ENCODE data around the gene ANKZF1.

DNA sequence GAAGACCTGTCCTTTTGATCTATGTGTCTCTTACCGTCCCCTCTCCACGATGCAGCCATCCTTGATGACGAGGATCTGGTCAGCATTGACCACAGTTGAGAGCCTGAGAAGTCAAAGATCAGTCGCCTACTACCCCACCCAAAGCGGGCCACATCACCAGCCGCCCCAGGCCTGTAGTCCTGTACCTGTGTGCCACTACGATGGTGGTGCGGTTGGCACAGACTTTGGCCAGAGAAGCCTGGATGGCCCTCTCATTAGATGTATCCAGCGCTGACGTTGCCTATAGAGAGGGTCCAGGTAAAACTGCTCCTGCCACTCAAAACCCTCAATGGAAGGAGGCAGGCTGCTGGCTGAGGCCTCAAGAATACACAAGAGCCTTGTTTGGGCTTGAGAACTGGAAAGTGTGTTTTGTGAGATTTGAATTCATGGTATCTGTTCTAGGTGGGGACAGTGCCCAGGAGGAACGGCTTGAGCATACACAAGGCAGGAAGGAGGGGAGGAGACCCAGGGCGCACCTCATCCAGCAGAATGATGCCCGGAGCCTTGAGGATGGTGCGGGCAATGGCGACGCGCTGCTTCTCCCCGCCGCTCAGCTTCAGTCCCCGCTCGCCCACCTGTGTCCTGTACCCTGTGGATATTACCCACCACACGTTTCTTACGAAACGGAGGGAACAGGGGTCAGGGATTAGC is 19.3 kb upstream of the ANKZF1 start:
- TF ChIP-seq, protein P1, sequence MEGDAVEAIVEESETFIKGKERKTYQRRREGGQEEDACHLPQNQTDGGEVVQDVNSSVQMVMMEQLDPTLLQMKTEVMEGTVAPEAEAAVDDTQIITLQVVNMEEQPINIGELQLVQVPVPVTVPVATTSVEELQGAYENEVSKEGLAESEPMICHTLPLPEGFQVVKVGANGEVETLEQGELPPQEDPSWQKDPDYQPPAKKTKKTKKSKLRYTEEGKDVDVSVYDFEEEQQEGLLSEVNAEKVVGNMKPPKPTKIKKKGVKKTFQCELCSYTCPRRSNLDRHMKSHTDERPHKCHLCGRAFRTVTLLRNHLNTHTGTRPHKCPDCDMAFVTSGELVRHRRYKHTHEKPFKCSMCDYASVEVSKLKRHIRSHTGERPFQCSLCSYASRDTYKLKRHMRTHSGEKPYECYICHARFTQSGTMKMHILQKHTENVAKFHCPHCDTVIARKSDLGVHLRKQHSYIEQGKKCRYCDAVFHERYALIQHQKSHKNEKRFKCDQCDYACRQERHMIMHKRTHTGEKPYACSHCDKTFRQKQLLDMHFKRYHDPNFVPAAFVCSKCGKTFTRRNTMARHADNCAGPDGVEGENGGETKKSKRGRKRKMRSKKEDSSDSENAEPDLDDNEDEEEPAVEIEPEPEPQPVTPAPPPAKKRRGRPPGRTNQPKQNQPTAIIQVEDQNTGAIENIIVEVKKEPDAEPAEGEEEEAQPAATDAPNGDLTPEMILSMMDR (conservative IDR thresholded peaks at IDR 0.05; ENCODE audit: low read depth, low read length), result no peak
- TF ChIP-seq MXI1 (IDR thresholded peaks at IDR 0.05; ENCODE audit: borderline replicate concordance, low read depth, low read length), result no peak
- TF ChIP-seq POLR2A (IDR thresholded peaks at IDR 0.05; ENCODE audit: low read depth, low read length), result no peak
- TF ChIP-seq, protein P2, sequence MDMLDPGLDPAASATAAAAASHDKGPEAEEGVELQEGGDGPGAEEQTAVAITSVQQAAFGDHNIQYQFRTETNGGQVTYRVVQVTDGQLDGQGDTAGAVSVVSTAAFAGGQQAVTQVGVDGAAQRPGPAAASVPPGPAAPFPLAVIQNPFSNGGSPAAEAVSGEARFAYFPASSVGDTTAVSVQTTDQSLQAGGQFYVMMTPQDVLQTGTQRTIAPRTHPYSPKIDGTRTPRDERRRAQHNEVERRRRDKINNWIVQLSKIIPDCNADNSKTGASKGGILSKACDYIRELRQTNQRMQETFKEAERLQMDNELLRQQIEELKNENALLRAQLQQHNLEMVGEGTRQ (IDR thresholded peaks at IDR 0.05; ENCODE audit: low read depth, low read length), result no peak
- no peak for TF ChIP-seq CEBPB (IDR thresholded peaks at IDR 0.05; ENCODE audit: low read depth, low read length)
- TF ChIP-seq RFX5 (IDR thresholded peaks at IDR 0.05; ENCODE audit: low read depth, low read length), result no peak
